AG09319 (cell line): ENCODE measurements around the gene OR2W3.
"Not testable (repeated sequence)": the region's sequence is repeated elsewhere in the genome, so short reads cannot be mapped to it uniquely, and the experiment has no call there.

ENCODE experiments used
- DNase-seq: peaks from one replicate; pipeline ENCODE4 v3.0.0-alpha.2; 2010; ENCODE audit warnings: low read depth; ENCODE audit errors: extremely low read depth
- CTCF ChIP-seq: IDR thresholded peaks from 2 replicates; pipeline ENCODE4 v1.5.1; 2011; ENCODE audit warnings: low read depth, mild to moderate bottlenecking, inconsistent platforms, low read length, moderate library complexity

OR2W3 gene

GRCh38 chr1:247919952-247920351 is 24.6 kb downstream of the OR2W3 start, which contains the start of gene OR2T8:
Gene OR2T8 (plus strand): TSS chr1:247920252. CDS start chr1:247921018, 766 bp downstream.
- DNase-seq, result no peak
- TF ChIP-seq CTCF, result no peak

- no peak for DNase-seq
- no peak for TF ChIP-seq CTCF
These were observed 28.6 kb downstream of the OR2W3 start for GRCh38 chr1:247923941-247924340.

GRCh38 chr1:247924868-247925267 is 29.5 kb downstream of the OR2W3 start, which contains the start of gene OR2AJ1:
Gene OR2AJ1 (plus strand): TSS chr1:247924889. CDS start chr1:247933769, 8,880 bp downstream.
- no peak for DNase-seq
- TF ChIP-seq CTCF, result no peak

GRCh38 chr1:247933989-247934388 is 38.6 kb downstream of the OR2W3 start:
- TF ChIP-seq CTCF, result no peak

GRCh38 chr1:247935781-247936180 is 40.4 kb downstream of the OR2W3 start:
- no peak for DNase-seq
- no peak for TF ChIP-seq CTCF

More at GRCh38 chr1:247933989-247934388, 38.6 kb downstream of the OR2W3 start:
- DNase-seq, result no peak

GRCh38 chr1:247936415-247936814 is 41.0 kb downstream of the OR2W3 start:
- no peak for TF ChIP-seq CTCF
- no peak for DNase-seq

GRCh38 chr1:247936965-247937734 is 41.8 kb downstream of the OR2W3 start:
- not testable (repeated sequence) for DNase-seq

GRCh38 chr1:247942624-247943023 is 47.2 kb downstream of the OR2W3 start:
- DNase-seq, result no peak
- no peak for TF ChIP-seq CTCF
